ENCODE results near the gene CELA1. TPM values are rescaled to one million over a fixed set of nuclear protein-coding genes. Genes with fewer than 3 reads are reported as not detected.

CELA1 gene
- total RNA-seq, 1 experiment from 2014 or later = not detected

DNA sequence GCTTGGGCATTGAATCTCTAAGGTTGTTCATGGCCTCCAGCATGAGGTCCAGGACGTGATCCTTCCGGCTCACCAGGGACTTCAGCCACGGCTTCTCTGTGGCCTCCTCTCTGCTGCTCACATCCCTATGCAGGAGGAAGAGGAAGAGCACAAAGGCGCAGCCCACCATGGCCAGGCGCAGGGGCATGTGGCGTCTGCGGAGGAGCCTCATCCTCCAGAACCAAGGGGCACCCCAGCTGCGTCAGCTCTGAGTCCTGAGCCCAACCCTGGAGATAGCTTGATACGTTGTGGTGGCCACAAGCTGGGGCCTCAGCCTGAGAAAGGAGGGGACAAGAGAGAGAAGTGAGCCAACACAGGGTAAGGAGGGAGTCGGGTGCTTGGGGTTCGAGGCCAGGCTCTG, 33.1 kb upstream of the CELA1 start:
- POLR2A ChIA-PET = no interaction called here
- Histone ChIP-seq H3K9ac (ENCODE audit: low read length) (no peak overlapping the region), H3K79me2 (ENCODE audit: insufficient read depth, low read length) (no peaks in the 10 kb centered on the region), H3K4me2 (ENCODE audit: low read length) (no peak overlapping the region), H3K36me3 (ENCODE audit: control insufficient read depth in 1 of 2, insufficient read depth in 2 of 2, low read length in 2 of 2) (peaks cover 2 to 7% of the 10 kb centered on the region in 2 experiments; a peak in 2 of 4 replicates), H3K4me1 (ENCODE audit: control insufficient read depth in 1 of 2, insufficient read depth in 2 of 2, low read length in 2 of 2) (no peaks in the 10 kb centered on the region), H2AFZ (ENCODE audit: low read depth, low read length, poor library complexity, severe bottlenecking) (no peak overlapping the region), H3K27me3 (ENCODE audit: insufficient read depth, low read length) (no peaks in the 10 kb centered on the region), H3K9me2 (ENCODE audit: insufficient read depth) (no peaks in the 10 kb centered on the region), H3K4me3 (replicated peaks in 1 of 2; ENCODE audit: low read depth in 1 of 2, low read length in 2 of 2) (no peak overlapping the region), H3K9me3 (ENCODE audit: control insufficient read depth in 1 of 2, insufficient read depth in 1 of 2, low read depth in 1 of 2, low read length in 2 of 2) (no peaks in the 10 kb centered on the region), H4K20me1 (ENCODE audit: insufficient read depth) (no peaks in the 10 kb centered on the region), H3K27ac (ENCODE audit: low read depth, low read length) (no peak overlapping the region)
- no peak for TF ChIP-seq FOSL1 (IDR thresholded peaks at IDR 0.05; ENCODE audit: low read depth)
- TF ChIP-seq POLR2A (IDR thresholded peaks at IDR 0.05; ENCODE audit: borderline replicate concordance, extremely low read depth, insufficient read depth, insufficient read length) = no peak
- ATAC-seq (no peak), DNase-seq (ENCODE audit: low read depth, low spot score) (no peak)
- RAD21 ChIA-PET (ENCODE audit: low non-redundant PET in 1 of 2, low total read pairs in 2 of 2, uncharacterized antibody in 2 of 2, unreplicated experiment in 2 of 2) = no interaction called here
- no TSS peak for BruUV-seq (replicated peaks)
- intact Hi-C loops (cut with micrococcal nuclease) = no loop called here
- CTCF ChIA-PET = no interaction called here

- no TSS peak for BruUV-seq (replicated peaks)
- CTCF ChIA-PET = no interaction called here
- peaks cover 2 to 7% of the 10 kb centered on the region in 2 experiments; a peak in 2 of 4 replicates for H3K36me3 ChIP-seq (ENCODE audit: control insufficient read depth in 1 of 2, insufficient read depth in 2 of 2, low read length in 2 of 2)
- TF ChIP-seq CBX3 (IDR thresholded peaks at IDR 0.05; ENCODE audit: low read depth) (no peak), SIN3A (IDR thresholded peaks at IDR 0.05; ENCODE audit: low read depth) (no peak), RAD21 (IDR thresholded peaks at IDR 0.05; ENCODE audit: low read depth) (no peak), CTCF (IDR thresholded peaks at IDR 0.05 in 2 of 3, conservative IDR thresholded peaks at IDR 0.05 in 1 of 3; ENCODE audit: borderline replicate concordance in 1 of 3, insufficient read depth in 1 of 3, low read depth in 2 of 3, low read length in 2 of 3) (no peak), JUND (IDR thresholded peaks at IDR 0.05) (no peak), ZFX (IDR thresholded peaks at IDR 0.05) (no peak), SRF (IDR thresholded peaks at IDR 0.05; ENCODE audit: low read depth) (no peak), SP1 (IDR thresholded peaks at IDR 0.05; ENCODE audit: low read depth) (no peak), REST (IDR thresholded peaks at IDR 0.05; ENCODE audit: low read depth) (no peak), EZH2 (IDR thresholded peaks at IDR 0.05) (no peak)
- TF ChIP-seq, protein P1, sequence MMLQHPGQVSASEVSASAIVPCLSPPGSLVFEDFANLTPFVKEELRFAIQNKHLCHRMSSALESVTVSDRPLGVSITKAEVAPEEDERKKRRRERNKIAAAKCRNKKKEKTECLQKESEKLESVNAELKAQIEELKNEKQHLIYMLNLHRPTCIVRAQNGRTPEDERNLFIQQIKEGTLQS (IDR thresholded peaks at IDR 0.05) = no peak
- TF ChIP-seq, protein P2, sequence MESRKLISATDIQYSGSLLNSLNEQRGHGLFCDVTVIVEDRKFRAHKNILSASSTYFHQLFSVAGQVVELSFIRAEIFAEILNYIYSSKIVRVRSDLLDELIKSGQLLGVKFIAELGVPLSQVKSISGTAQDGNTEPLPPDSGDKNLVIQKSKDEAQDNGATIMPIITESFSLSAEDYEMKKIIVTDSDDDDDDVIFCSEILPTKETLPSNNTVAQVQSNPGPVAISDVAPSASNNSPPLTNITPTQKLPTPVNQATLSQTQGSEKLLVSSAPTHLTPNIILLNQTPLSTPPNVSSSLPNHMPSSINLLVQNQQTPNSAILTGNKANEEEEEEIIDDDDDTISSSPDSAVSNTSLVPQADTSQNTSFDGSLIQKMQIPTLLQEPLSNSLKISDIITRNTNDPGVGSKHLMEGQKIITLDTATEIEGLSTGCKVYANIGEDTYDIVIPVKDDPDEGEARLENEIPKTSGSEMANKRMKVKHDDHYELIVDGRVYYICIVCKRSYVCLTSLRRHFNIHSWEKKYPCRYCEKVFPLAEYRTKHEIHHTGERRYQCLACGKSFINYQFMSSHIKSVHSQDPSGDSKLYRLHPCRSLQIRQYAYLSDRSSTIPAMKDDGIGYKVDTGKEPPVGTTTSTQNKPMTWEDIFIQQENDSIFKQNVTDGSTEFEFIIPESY (IDR thresholded peaks at IDR 0.05; ENCODE audit: extremely low read depth, insufficient replicate concordance, low read length) = no peak
- TF ChIP-seq, protein P3, sequence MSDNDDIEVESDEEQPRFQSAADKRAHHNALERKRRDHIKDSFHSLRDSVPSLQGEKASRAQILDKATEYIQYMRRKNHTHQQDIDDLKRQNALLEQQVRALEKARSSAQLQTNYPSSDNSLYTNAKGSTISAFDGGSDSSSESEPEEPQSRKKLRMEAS (IDR thresholded peaks at IDR 0.05) = no peak
Observed at GRCh38 chr12:51378749-51379148, 32.3 kb upstream of the CELA1 start.

More at GRCh38 chr12:51378749-51379148, 32.3 kb upstream of the CELA1 start:
- Histone ChIP-seq H3K27ac (ENCODE audit: low read depth, low read length) (no peak overlapping the region), H3K79me2 (ENCODE audit: insufficient read depth, low read length) (no peaks in the 10 kb centered on the region), H3K27me3 (ENCODE audit: insufficient read depth, low read length) (no peaks in the 10 kb centered on the region), H3K4me1 (ENCODE audit: control insufficient read depth in 1 of 2, insufficient read depth in 2 of 2, low read length in 2 of 2) (no peaks in the 10 kb centered on the region), H4K20me1 (ENCODE audit: insufficient read depth) (no peaks in the 10 kb centered on the region), H3K9ac (ENCODE audit: low read length) (no peak overlapping the region), H3K9me3 (ENCODE audit: control insufficient read depth in 1 of 2, insufficient read depth in 1 of 2, low read depth in 1 of 2, low read length in 2 of 2) (no peaks in the 10 kb centered on the region), H2AFZ (ENCODE audit: low read depth, low read length, poor library complexity, severe bottlenecking) (no peak overlapping the region), H3K4me2 (ENCODE audit: low read length) (no peak overlapping the region), H3K4me3 (replicated peaks in 1 of 2; ENCODE audit: low read depth in 1 of 2, low read length in 2 of 2) (no peak overlapping the region), H3K9me2 (ENCODE audit: insufficient read depth) (no peaks in the 10 kb centered on the region)
- POLR2A ChIA-PET = no interaction called here
- ATAC-seq = no peak
- RAD21 ChIA-PET (ENCODE audit: low non-redundant PET in 1 of 2, low total read pairs in 2 of 2, uncharacterized antibody in 2 of 2, unreplicated experiment in 2 of 2) = no interaction called here
- DNase-seq (ENCODE audit: low read depth, low spot score) = no peak
- intact Hi-C loops (cut with micrococcal nuclease) = no loop called here
